Omental fat pad (tissue), 4 donors: ENCODE results near the gene KRT83. TPM values are rescaled to one million over a fixed set of nuclear protein-coding genes. Genes with fewer than 3 reads are reported as not detected.

Source experiments
- ATAC-seq: fragments of 150-250 bp; one replicate; pipeline ENCODE4 v1.9.1; 2016; ENCODE audit warnings: mild to moderate bottlenecking, moderate library complexity; ENCODE audit not compliant: low FRiP score
- DNase-seq: peaks from one replicate; pipeline ENCODE4 v3.0.0-alpha.2; 2019; ENCODE audit warnings: low spot score
- CTCF ChIP-seq, 3 donors: fragments of 450-650 bp; IDR thresholded peaks; one replicate each; pipeline ENCODE4 v1.5.1; 2016 to 2017; ENCODE audit warnings: antibody characterized with exemption in 3 of 3, mild to moderate bottlenecking in 3 of 3, moderate library complexity in 2 of 3
- total RNA-seq, 4 donors: library from RNA; depleted of rRNA; stranded (reverse); fragments of >200 nt; gene quantifications; one replicate each; pipeline ENCODE4 v1.1.0, GENCODE V29; 2016

KRT83 gene
- total RNA-seq, 4 donors from 2014 or later, result not detected

DNA sequence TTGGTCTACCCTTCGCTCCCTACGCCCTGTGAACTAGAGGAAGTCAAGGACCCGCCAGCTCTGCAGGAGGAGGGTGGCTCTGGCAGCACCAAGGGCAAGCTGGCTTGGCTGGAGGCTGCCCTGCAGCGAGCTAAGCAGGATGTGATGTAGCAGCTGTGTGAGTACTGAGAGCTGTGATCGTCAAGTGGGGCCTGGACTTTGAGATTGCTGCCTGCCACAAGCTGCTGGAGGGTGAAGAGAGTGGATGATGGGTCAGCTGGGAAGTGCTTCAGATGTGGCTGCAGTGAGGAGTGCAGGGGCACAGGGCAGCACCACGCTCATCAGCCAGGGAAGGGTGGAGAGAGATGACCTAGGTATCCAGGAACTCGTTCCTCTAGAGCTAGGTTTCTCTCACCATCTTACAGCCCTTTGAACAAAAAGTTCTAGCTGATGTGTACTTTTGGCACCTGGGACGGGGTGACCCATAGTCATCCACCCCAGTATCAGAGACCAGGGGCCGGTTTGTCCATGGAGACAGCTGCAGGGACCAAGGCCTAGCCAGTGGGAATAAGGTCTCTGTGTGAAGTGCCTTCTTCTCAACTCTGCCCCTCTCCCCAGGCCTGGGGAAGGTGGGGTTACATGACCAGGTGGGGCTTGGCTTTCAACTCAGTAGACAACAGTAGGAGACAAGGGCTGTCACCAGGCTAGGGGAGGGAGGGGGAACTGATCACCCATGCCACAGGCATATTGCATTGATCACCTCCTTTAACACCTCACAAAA, 43.5 kb downstream of the KRT83 start:
- DNase-seq (no peak), ATAC-seq (no peak)
- TF ChIP-seq CTCF (IDR thresholded peaks at IDR 0.05), result no peak

DNA sequence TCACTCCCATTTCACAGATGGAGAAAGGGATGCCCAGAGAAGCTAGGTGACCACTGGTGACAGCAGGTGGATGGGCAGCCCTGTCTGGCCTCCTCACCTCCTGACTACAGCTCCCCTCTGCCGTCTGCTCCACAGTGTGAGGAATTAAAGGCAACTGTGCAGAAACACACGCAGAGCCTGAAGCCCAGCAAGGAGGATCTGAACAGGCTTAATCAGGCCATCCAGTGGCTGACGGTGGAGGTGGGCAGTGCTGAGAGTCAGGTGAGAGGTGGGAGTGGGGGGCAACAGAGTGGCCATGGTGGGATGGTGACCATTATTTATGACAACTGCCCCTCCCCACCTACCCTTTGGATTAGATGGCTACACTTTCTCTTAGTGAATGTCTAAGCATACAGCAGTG, 45.5 kb downstream of the KRT83 start:
- DNase-seq, result no peak
- ATAC-seq, result no peak
- no peak for TF ChIP-seq CTCF (IDR thresholded peaks at IDR 0.05)

- DNase-seq, result no peak
- no peak for TF ChIP-seq CTCF (IDR thresholded peaks at IDR 0.05)
Measured at GRCh38 chr12:52274521-52275120, 46.6 kb downstream of the KRT83 start, which contains the start of gene KRT86. TSS of gene KRT86 (plus strand) at chr12:52274645. CDS start at chr12:52301917, 27,272 bp downstream.

DNA sequence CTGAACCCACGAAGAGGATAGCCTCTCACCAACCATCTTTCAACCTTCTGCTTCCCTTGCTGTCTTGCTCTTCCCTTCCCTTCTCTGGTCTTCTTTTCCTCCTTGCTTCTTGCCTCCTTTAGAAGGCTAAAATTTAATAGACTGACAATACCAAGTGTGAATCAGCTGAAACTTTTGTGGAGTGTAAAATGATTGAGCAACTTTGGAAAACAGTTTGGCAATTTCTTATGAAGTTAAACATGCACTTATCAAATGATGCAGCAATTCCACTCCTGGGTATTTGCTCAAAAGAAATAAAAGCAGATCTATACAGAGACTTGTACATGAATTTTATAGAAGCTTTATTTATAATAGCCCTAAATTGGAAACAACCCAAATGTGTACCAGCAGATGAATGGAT, 50.0 kb downstream of the KRT83 start:
- no peak for ATAC-seq
- no peak for DNase-seq
- no peak for TF ChIP-seq CTCF (IDR thresholded peaks at IDR 0.05)

More at GRCh38 chr12:52274521-52275120, 46.6 kb downstream of the KRT83 start, which contains the start of gene KRT86:
- ATAC-seq, result no peak

DNA sequence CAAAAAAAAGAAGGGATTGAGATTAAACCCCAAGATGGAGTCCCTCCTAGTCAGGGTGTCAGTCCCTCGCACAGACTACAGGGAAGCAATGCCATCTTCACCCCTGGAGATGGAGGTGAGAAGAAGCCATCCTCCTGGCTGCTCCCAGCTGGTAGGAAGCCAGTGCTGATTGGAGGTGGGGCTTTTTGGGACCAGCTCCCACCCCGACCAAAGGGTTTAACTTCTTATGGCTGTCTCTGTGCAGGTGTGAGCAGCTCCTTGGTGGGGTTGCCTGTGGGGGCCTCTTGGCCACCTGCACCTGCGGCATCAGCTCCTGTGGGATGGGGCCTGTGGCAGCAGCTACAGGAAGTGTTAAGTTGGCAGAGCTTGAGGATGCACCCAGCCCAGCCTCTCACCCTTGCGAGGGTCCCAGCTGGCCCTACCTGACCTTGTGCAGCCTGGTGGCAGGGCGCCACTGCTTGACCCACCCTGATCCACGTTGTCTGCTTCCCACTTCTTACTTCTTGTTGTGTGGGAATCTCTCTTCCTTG, 50.6 kb downstream of the KRT83 start:
- no peak for DNase-seq
- ATAC-seq, result no peak
- TF ChIP-seq CTCF (IDR thresholded peaks at IDR 0.05), result no peak

- no peak for ATAC-seq
- no peak for DNase-seq
- TF ChIP-seq CTCF (IDR thresholded peaks at IDR 0.05), result no peak
Measured at GRCh38 chr12:52268212-52268611, 53.0 kb downstream of the KRT83 start.
